ENCODE data around the gene NOL8. TPM values are rescaled to one million over a fixed set of nuclear protein-coding genes. Genes with fewer than 3 reads are reported as not detected.
A peak's percentile ranks its signal among the peaks of the same experiment; 100 is the strongest.

Gene NOL8
- total and polyA plus RNA-seq, 2 donors (not counting 1 experiment from before 2014, with no cell fraction given), result 20.0 to 28.6 TPM

DNA sequence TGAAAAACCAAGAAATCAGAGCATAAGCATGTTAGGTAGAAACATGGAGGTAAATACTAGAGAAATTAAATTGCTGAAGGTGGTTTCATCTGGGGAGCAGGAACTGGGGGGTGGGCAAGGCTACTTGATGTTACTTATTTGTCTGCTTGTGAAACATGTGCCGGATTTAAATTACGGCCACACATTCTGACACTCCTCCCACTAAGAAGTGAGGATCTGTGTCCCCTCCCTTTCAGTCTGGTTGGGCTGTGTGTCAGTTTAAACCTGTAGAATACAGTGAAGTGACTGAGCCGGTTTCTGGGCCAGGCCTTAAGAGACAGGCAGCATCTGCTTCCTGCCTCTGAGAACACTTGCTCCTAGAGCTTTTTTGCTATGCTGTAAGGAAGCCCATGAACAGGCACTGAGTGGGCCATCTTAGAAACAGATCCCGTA lies 29.3 kb downstream of the NOL8 start:
- TF ChIP-seq, protein P1, sequence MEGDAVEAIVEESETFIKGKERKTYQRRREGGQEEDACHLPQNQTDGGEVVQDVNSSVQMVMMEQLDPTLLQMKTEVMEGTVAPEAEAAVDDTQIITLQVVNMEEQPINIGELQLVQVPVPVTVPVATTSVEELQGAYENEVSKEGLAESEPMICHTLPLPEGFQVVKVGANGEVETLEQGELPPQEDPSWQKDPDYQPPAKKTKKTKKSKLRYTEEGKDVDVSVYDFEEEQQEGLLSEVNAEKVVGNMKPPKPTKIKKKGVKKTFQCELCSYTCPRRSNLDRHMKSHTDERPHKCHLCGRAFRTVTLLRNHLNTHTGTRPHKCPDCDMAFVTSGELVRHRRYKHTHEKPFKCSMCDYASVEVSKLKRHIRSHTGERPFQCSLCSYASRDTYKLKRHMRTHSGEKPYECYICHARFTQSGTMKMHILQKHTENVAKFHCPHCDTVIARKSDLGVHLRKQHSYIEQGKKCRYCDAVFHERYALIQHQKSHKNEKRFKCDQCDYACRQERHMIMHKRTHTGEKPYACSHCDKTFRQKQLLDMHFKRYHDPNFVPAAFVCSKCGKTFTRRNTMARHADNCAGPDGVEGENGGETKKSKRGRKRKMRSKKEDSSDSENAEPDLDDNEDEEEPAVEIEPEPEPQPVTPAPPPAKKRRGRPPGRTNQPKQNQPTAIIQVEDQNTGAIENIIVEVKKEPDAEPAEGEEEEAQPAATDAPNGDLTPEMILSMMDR (conservative IDR thresholded peaks at IDR 0.05 in 1 of 2, IDR thresholded peaks at IDR 0.05 in 1 of 2; ENCODE audit: low read depth in 1 of 2, low read length in 2 of 2), result no peak
- TF ChIP-seq EZH2 (IDR thresholded peaks at IDR 0.05; ENCODE audit: low read length, missing control alignments), result no peak
- peaks cover 26% of the 10 kb centered on the region for H3K79me2 ChIP-seq (ENCODE audit: control insufficient read depth, insufficient read depth, low read length)
- H3K9ac ChIP-seq (ENCODE audit: insufficient read depth, low read length), result no peak overlapping the region
- no peak for DNase-seq (ENCODE audit: low read depth in 2 of 2)
- H3K9me3 ChIP-seq (ENCODE audit: control insufficient read depth, insufficient read depth, low read depth, low read length), result no peaks in the 10 kb centered on the region
- H3K36me3 ChIP-seq (ENCODE audit: control insufficient read depth, insufficient read depth, low read length), result peaks cover 7% of the 10 kb centered on the region
- H3K4me1 ChIP-seq (ENCODE audit: control insufficient read depth, extremely low read depth, insufficient read depth, low read length), result peaks cover 2% of the 10 kb centered on the region
- no peaks in the 10 kb centered on the region for H3K27me3 ChIP-seq (ENCODE audit: control insufficient read depth, insufficient read depth, low read length)
- H3K27ac ChIP-seq (ENCODE audit: insufficient read depth, low read length), result no peak overlapping the region
- no peak overlapping the region for H3K4me2 ChIP-seq (ENCODE audit: extremely low read depth, insufficient read depth, low read length)
- H3K4me3 ChIP-seq (replicated peaks in 1 of 4; ENCODE audit: control extremely low read depth in 1 of 4, insufficient read depth in 1 of 4, low read depth in 3 of 4, low read length in 4 of 4), result no peak overlapping the region
- H2AFZ ChIP-seq (ENCODE audit: low read length), result no peak overlapping the region
- no peaks in the 10 kb centered on the region for H4K20me1 ChIP-seq (ENCODE audit: control insufficient read depth, extremely low read depth, insufficient read depth, low read length)

DNA sequence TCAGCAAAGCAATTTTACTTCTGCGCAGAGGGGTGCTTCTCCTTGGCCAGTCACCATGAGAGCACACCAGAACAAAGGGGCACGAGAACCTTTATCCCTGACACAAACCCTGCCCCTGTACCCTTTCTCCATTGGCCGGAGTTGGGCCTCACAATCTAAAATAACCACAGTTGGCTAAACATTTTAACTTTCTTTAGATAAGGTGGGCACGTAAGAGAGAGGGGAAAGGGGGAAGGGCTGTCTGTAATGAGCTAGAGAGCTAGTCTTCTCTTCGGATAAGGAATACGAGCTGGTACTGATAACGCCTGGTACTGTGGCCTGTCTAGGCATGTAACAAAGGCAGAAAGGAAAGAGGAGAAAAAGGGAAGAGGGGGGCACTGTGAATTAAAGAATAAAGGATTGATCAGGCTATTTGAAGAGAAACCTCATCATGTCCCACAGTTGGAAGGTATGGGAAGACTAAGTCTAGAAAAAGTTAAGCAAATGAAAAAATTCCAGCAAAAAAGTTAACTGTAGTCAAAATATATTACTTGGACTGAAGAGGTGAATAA lies 29.8 kb downstream of the NOL8 start:
- H3K36me3 ChIP-seq (ENCODE audit: control insufficient read depth, insufficient read depth, low read length), result peaks cover 6% of the 10 kb centered on the region
- peaks cover 31% of the 10 kb centered on the region for H3K79me2 ChIP-seq (ENCODE audit: control insufficient read depth, insufficient read depth, low read length)
- H3K27me3 ChIP-seq (ENCODE audit: control insufficient read depth, insufficient read depth, low read length), result no peaks in the 10 kb centered on the region
- no peak for DNase-seq (ENCODE audit: low read depth in 2 of 2)
- H4K20me1 ChIP-seq (ENCODE audit: control insufficient read depth, extremely low read depth, insufficient read depth, low read length), result no peaks in the 10 kb centered on the region
- H3K4me2 ChIP-seq (ENCODE audit: extremely low read depth, insufficient read depth, low read length), result no peak overlapping the region
- no peak overlapping the region for H3K4me3 ChIP-seq (replicated peaks in 1 of 4; ENCODE audit: control extremely low read depth in 1 of 4, insufficient read depth in 1 of 4, low read depth in 3 of 4, low read length in 4 of 4)
- no peak overlapping the region for H3K9ac ChIP-seq (ENCODE audit: insufficient read depth, low read length)
- H3K9me3 ChIP-seq (ENCODE audit: control insufficient read depth, insufficient read depth, low read depth, low read length), result no peaks in the 10 kb centered on the region
- H3K27ac ChIP-seq (ENCODE audit: insufficient read depth, low read length), result no peak overlapping the region
- no peak overlapping the region for H2AFZ ChIP-seq (ENCODE audit: low read length)
- H3K4me1 ChIP-seq (ENCODE audit: control insufficient read depth, extremely low read depth, insufficient read depth, low read length), result peaks cover 2% of the 10 kb centered on the region
- TF ChIP-seq, protein P1 (conservative IDR thresholded peaks at IDR 0.05 in 1 of 2, IDR thresholded peaks at IDR 0.05 in 1 of 2; ENCODE audit: low read depth in 1 of 2, low read length in 2 of 2), result no peak
- no peak for TF ChIP-seq EZH2 (IDR thresholded peaks at IDR 0.05; ENCODE audit: low read length, missing control alignments)

DNA sequence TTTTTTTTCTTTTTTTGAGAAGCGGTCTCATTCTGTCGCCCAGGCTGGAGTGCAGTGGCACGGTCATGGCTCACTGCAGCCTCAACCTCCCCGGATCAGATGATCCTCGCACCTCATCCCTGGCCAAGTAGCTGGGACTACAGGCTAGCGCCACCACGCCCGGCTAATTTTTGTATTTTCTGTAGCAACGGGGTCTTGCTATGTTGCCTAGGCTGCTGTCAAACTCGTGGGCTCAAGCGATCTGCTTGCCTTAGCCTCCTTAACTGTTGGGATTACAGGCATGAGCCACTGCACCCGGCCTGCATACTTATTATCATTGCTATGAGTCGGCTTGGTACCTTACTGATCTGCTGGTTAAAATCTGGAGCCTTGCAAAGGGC lies 30.9 kb downstream of the NOL8 start:
- peaks cover 40% of the 10 kb centered on the region for H3K79me2 ChIP-seq (ENCODE audit: control insufficient read depth, insufficient read depth, low read length)
- H3K4me2 ChIP-seq (ENCODE audit: extremely low read depth, insufficient read depth, low read length), result peak overlapping the region; percentile 73
- peak overlapping the region; percentile 81 for H3K27ac ChIP-seq (ENCODE audit: insufficient read depth, low read length)
- peak; percentile 19 to 27 for DNase-seq (ENCODE audit: low read depth in 2 of 2)
- no peak for TF ChIP-seq EZH2 (IDR thresholded peaks at IDR 0.05; ENCODE audit: low read length, missing control alignments)
- TF ChIP-seq, protein P1 (conservative IDR thresholded peaks at IDR 0.05 in 1 of 2, IDR thresholded peaks at IDR 0.05 in 1 of 2; ENCODE audit: low read depth in 1 of 2, low read length in 2 of 2), result no peak
- no peaks in the 10 kb centered on the region for H3K27me3 ChIP-seq (ENCODE audit: control insufficient read depth, insufficient read depth, low read length)
- H2AFZ ChIP-seq (ENCODE audit: low read length), result peak overlapping the region; percentile 77
- H3K4me1 ChIP-seq (ENCODE audit: control insufficient read depth, extremely low read depth, insufficient read depth, low read length), result peaks cover 2% of the 10 kb centered on the region
- H3K9ac ChIP-seq (ENCODE audit: insufficient read depth, low read length), result no peak overlapping the region
- peaks cover 5% of the 10 kb centered on the region for H3K36me3 ChIP-seq (ENCODE audit: control insufficient read depth, insufficient read depth, low read length)
- no peaks in the 10 kb centered on the region for H3K9me3 ChIP-seq (ENCODE audit: control insufficient read depth, insufficient read depth, low read depth, low read length)
- no peaks in the 10 kb centered on the region for H4K20me1 ChIP-seq (ENCODE audit: control insufficient read depth, extremely low read depth, insufficient read depth, low read length)
- peak overlapping the region; percentile 57 to 89 (median 84) for H3K4me3 ChIP-seq (replicated peaks in 1 of 4; ENCODE audit: control extremely low read depth in 1 of 4, insufficient read depth in 1 of 4, low read depth in 3 of 4, low read length in 4 of 4)
